Measurements from ENCODE around the gene STH. TPM values are rescaled to one million over a fixed set of nuclear protein-coding genes. Genes with fewer than 3 reads are reported as not detected.

STH gene
- total RNA-seq, 2 experiments from 2014 or later: not detected

DNA sequence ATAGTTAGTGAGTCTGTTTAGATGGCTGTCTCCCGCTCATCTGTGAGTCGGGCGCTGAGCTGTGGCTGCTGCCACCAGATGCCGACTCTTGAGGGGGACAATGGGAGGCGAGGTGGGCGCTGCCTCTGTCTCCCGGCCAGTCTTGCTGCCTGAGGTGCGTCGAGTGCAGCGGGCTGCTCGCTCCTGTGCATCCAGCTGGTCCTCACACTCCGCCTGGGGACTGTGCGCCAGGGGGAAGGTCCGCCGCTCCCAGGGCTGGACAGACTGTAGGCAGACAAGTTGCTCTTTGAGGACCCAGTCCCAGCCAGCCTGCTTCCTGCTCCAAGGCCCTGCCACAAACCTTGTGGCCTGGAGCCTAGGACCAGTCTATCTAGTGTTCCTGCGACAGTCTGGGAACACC lies 32.4 kb downstream of the STH start:
- Mint-ChIP-seq H3K27me3 (no peaks in the 10 kb centered on the region), H3K4me1 (peaks cover 13% of the 10 kb centered on the region), H3K36me3 (ENCODE audit: low read depth) (peaks cover 51% of the 10 kb centered on the region), H3K4me3 (no peak overlapping the region), H3K9me3 (ENCODE audit: low read depth) (no peaks in the 10 kb centered on the region), H3K27ac (no peak overlapping the region)
- intact Hi-C loops (cut with DNase I, micrococcal nuclease): no loop called here
- DNase-seq: no peak
- ChIA-PET POLR2A (interaction anchor here (0.7 kb wide), 2 partner anchors 396 to 795 kb away, joined by 5 to 6 read pairs; no protein-coding TSS in a partner anchor), CTCF (interaction anchor here (0.6 to 1.0 kb wide), 2 partner anchors 13 to 184 kb away, joined by 3 to 7 read pairs; no protein-coding TSS in a partner anchor)
- no peak for ATAC-seq

GRCh38 chr17:46031920-46032319 lies 32.9 kb downstream of the STH start:
- no peak overlapping the region for H3K4me3 Mint-ChIP-seq
- CTCF ChIA-PET: interaction anchor here (2.4 kb wide), 1 partner anchor 181 kb away, joined by 10 read pairs; no protein-coding TSS in a partner anchor
- peaks cover 52% of the 10 kb centered on the region for H3K36me3 Mint-ChIP-seq (ENCODE audit: low read depth)
- intact Hi-C loops (cut with DNase I, micrococcal nuclease): no loop called here
- H3K4me1 Mint-ChIP-seq: peaks cover 13% of the 10 kb centered on the region
- POLR2A ChIA-PET: interaction anchor here (0.7 kb wide), 1 partner anchor 397 kb away, joined by 6 read pairs; no protein-coding TSS in a partner anchor
- ATAC-seq (no peak), DNase-seq (no peak)
- no peaks in the 10 kb centered on the region for H3K27me3 Mint-ChIP-seq
- H3K9me3 Mint-ChIP-seq (ENCODE audit: low read depth): no peaks in the 10 kb centered on the region
- no peak overlapping the region for H3K27ac Mint-ChIP-seq

GRCh38 chr17:46032909-46033308 lies 33.9 kb downstream of the STH start:
- CTCF ChIA-PET: interaction anchor here (0.6 to 2.5 kb wide), 6 partner anchors 10 to 180 kb away, joined by 3 to 16 read pairs (median 4); no protein-coding TSS in a partner anchor
- no peaks in the 10 kb centered on the region for H3K9me3 Mint-ChIP-seq (ENCODE audit: low read depth)
- no peak overlapping the region for H3K4me3 Mint-ChIP-seq
- intact Hi-C loops (cut with DNase I, micrococcal nuclease): no loop called here
- H3K36me3 Mint-ChIP-seq (ENCODE audit: low read depth): peaks cover 57% of the 10 kb centered on the region
- ATAC-seq (no peak), DNase-seq (no peak)
- no peaks in the 10 kb centered on the region for H3K27me3 Mint-ChIP-seq
- no peak overlapping the region for H3K27ac Mint-ChIP-seq
- H3K4me1 Mint-ChIP-seq: peaks cover 13% of the 10 kb centered on the region
- POLR2A ChIA-PET: no interaction called here

- no peaks in the 10 kb centered on the region for H3K9me3 Mint-ChIP-seq (ENCODE audit: low read depth)
- no peaks in the 10 kb centered on the region for H3K27me3 Mint-ChIP-seq
- H3K27ac Mint-ChIP-seq: no peak overlapping the region
- peaks cover 13% of the 10 kb centered on the region for H3K4me1 Mint-ChIP-seq
- ChIA-PET POLR2A (no interaction called here), CTCF (interaction anchor here (1.0 to 2.5 kb wide), 5 partner anchors 10 to 179 kb away, joined by 3 to 16 read pairs (median 5); no protein-coding TSS in a partner anchor)
- no peak overlapping the region for H3K4me3 Mint-ChIP-seq
- H3K36me3 Mint-ChIP-seq (ENCODE audit: low read depth): peaks cover 62% of the 10 kb centered on the region
- intact Hi-C loops (cut with DNase I, micrococcal nuclease): no loop called here
- ATAC-seq (no peak), DNase-seq (no peak)
Observed at GRCh38 chr17:46033392-46033791, 34.3 kb downstream of the STH start.

DNA sequence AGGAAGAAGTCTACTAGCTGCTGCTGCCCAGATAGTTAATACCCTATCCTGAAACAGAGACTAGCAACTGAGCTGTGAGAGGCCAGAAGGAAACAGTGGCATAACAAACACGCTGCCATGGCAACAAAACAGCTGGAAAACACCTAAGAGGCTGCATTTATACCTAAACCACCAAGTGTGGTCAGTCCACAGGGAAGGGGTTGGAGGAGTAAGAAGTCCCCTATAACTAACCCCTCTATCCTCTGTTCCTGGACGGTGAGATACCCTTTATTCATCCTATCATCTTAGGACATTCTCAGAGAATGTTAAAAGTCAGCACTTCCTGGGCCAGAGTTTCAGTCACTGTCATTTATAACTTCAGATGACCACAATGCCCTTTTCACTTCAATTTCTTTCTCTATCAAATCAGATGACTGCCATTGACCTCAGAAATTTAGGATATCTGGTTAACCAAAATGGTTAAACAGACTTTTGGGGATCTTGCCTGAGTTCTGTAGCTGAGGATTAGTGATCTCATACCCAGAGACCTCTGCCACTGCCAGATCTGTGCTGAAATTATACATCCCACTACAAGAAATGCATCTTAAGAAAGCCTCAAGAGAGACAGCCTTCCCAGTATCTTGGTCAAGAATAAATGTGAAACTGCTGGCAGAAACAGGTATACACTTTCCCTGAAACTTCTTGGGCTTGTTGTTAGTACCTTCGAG lies 36.2 kb downstream of the STH start:
- peak; percentile 31 for DNase-seq
- Mint-ChIP-seq H3K4me1 (peaks cover 9% of the 10 kb centered on the region), H3K9me3 (ENCODE audit: low read depth) (no peaks in the 10 kb centered on the region), H3K27ac (peak overlapping the region; percentile 29), H3K4me3 (no peak overlapping the region), H3K27me3 (no peaks in the 10 kb centered on the region), H3K36me3 (ENCODE audit: low read depth) (peaks cover 61% of the 10 kb centered on the region)
- intact Hi-C loops (cut with DNase I, micrococcal nuclease): no loop called here
- ATAC-seq: peak; percentile 36
- CTCF ChIA-PET: interaction anchor here (0.6 to 2.5 kb wide), 4 partner anchors 7 to 28 kb away, joined by 3 to 16 read pairs (median 7); no protein-coding TSS in a partner anchor
- POLR2A ChIA-PET: interaction anchor here (0.8 kb wide), 1 partner anchor 16 kb away, joined by 6 read pairs; no protein-coding TSS in a partner anchor

- POLR2A ChIA-PET: no interaction called here
- CTCF ChIA-PET: interaction anchor here (0.6 to 1.1 kb wide), 3 partner anchors 8 to 151 kb away, joined by 3 to 10 read pairs (median 4); no protein-coding TSS in a partner anchor
- ATAC-seq: no peak
- Mint-ChIP-seq H3K4me3 (no peak overlapping the region), H3K36me3 (ENCODE audit: low read depth) (peaks cover 59% of the 10 kb centered on the region), H3K4me1 (peaks cover 9% of the 10 kb centered on the region), H3K27me3 (no peaks in the 10 kb centered on the region), H3K9me3 (ENCODE audit: low read depth) (no peaks in the 10 kb centered on the region), H3K27ac (no peak overlapping the region)
- intact Hi-C loops (cut with DNase I, micrococcal nuclease): no loop called here
- no peak for DNase-seq
Observed at GRCh38 chr17:46036491-46036890, 37.4 kb downstream of the STH start.

DNA sequence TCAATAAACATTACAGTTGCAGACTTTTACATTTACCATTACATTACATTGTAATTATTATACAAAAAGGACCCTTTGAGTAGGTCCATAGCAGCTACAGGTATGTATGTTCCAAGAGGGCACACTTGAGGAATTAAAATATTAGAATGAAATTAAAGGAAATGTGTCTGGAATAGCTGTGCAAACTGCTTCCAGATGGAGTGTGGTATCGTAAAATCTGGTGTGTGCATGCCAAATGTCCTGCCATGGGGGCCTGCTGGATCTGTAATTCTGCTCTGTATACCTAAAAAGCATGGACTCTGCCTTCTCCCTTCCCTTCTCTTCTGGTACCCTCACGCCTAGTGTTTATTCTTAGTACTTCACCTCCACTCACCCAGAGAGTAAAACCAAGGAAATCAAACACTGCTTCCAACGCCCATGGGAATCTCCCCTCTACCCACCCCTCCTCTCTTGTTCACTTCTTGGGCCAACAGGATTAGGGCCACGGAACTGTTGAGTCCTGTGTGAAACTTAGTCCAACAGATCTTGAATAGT lies 38.7 kb downstream of the STH start:
- Mint-ChIP-seq H3K27me3 (no peaks in the 10 kb centered on the region), H3K27ac (peak overlapping the region; percentile 5), H3K36me3 (ENCODE audit: low read depth) (peaks cover 56% of the 10 kb centered on the region), H3K4me1 (peaks cover 9% of the 10 kb centered on the region), H3K4me3 (no peak overlapping the region), H3K9me3 (ENCODE audit: low read depth) (no peaks in the 10 kb centered on the region)
- no peak for ATAC-seq
- CTCF ChIA-PET: interaction anchor here (1.0 to 3.0 kb wide), 2 partner anchors 20 to 175 kb away, joined by 3 to 16 read pairs; no protein-coding TSS in a partner anchor
- POLR2A ChIA-PET: no interaction called here
- intact Hi-C loops (cut with DNase I, micrococcal nuclease): no loop called here
- no peak for DNase-seq

DNA sequence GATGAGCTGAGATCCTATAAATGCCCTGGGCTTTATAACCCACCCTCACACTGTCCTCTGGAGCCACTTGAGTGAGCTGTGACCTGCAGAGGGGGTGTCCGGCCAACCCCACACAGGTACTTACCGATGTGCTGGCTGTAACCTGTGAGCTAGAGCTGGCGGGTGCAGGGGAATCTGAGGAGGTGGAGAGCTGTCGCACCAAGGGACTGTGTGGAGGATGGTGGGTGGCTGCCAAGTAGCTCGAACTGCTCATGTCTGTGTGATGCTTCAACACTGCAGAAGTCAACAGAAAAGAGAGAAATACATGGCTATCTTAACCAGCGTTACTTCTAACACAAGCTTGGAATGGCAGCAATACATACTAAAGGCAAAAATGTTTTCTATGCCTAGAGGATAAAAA lies 39.4 kb downstream of the STH start:
- CTCF ChIA-PET: interaction anchor here (1.0 to 3.0 kb wide), 2 partner anchors 20 to 175 kb away, joined by 3 to 16 read pairs; no protein-coding TSS in a partner anchor
- H3K27ac Mint-ChIP-seq: peak overlapping the region; percentile 5

GRCh38 chr17:46038937-46039336 lies 39.9 kb downstream of the STH start:
- Mint-ChIP-seq H3K9me3 (ENCODE audit: low read depth) (no peaks in the 10 kb centered on the region), H3K4me1 (peaks cover 9% of the 10 kb centered on the region), H3K27me3 (no peaks in the 10 kb centered on the region), H3K27ac (no peak overlapping the region), H3K4me3 (no peak overlapping the region), H3K36me3 (ENCODE audit: low read depth) (peaks cover 64% of the 10 kb centered on the region)
- POLR2A ChIA-PET: interaction anchor here (0.8 kb wide), 1 partner anchor 154 kb away, joined by 3 read pairs; the partner anchor contains the start of gene KANSL1
- CTCF ChIA-PET: interaction anchor here (1.0 to 3.0 kb wide), 3 partner anchors 14 to 174 kb away, joined by 3 to 16 read pairs (median 4); no protein-coding TSS in a partner anchor
- ATAC-seq (no peak), DNase-seq (no peak)
- intact Hi-C loops (cut with DNase I, micrococcal nuclease): no loop called here

More for the DNA sequence above, 39.4 kb downstream of the STH start:
- no peak for DNase-seq
- Mint-ChIP-seq H3K36me3 (ENCODE audit: low read depth) (peaks cover 59% of the 10 kb centered on the region), H3K4me1 (peaks cover 9% of the 10 kb centered on the region), H3K4me3 (no peak overlapping the region), H3K27me3 (no peaks in the 10 kb centered on the region), H3K9me3 (ENCODE audit: low read depth) (no peaks in the 10 kb centered on the region)
- ATAC-seq: no peak
- POLR2A ChIA-PET: interaction anchor here (0.8 kb wide), 1 partner anchor 155 kb away, joined by 3 read pairs; the partner anchor contains the start of gene KANSL1
- intact Hi-C loops (cut with DNase I, micrococcal nuclease): no loop called here

DNA sequence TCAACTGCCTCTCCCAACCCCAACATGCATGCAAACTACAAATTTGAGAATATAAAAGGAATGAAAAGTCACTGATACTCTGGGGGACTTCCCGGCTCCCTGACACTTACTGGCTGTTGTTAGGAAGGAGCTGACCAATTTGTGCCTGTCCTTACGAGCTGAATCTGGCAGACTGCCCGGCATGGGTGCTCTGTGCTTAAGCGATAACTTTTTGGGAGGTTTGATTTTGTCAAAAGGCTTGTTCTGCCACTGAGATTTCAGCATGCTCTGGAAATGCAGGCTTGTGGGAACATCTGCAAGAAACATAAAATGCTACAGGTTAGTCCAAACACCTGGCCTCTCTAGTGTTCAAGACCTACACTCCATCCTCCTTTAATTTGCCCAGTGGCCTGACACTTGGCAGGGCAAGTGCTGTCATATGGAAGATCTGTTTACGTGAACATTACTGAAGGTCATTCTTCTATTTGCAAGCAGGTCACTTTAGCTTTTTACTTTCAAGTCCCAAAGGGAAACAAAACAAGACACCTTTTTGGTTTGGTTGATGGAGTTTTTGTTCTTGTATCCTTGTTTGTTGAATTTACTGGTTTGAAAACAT lies 40.6 kb downstream of the STH start:
- Mint-ChIP-seq H3K4me3 (no peak overlapping the region), H3K4me1 (peaks cover 14% of the 10 kb centered on the region), H3K9me3 (ENCODE audit: low read depth) (no peaks in the 10 kb centered on the region), H3K36me3 (ENCODE audit: low read depth) (peaks cover 62% of the 10 kb centered on the region), H3K27ac (no peak overlapping the region), H3K27me3 (no peaks in the 10 kb centered on the region)
- CTCF ChIA-PET: interaction anchor here (0.5 to 3.0 kb wide), 4 partner anchors 13 to 173 kb away, joined by 3 to 16 read pairs (median 5); no protein-coding TSS in a partner anchor
- DNase-seq (no peak), ATAC-seq (no peak)
- intact Hi-C loops (cut with DNase I, micrococcal nuclease): no loop called here
- POLR2A ChIA-PET: interaction anchor here (0.7 to 0.8 kb wide), 2 partner anchors 147 to 153 kb away, joined by 3 read pairs; partner anchors contain the start of gene KANSL1

DNA sequence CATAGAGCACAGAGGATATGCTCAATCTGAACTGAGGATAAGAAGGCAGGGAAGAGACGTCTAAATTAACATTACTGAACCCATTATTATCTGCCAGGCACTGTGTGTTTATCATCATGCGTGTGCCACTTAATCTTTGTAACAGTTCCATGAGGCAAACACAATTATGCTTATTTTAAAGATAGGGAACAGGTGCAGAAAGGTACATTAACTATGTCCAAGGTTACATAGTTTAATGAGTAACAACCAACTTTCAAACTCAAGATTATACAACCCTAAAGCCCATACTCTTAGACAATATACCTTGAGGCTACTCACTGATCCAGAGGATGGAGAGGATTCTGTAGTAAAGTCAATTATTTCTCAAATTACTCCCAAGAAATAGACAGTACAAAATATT lies 43.2 kb downstream of the STH start:
- ATAC-seq: no peak
- ChIA-PET CTCF (interaction anchor here (0.8 to 1.3 kb wide), 3 partner anchors 8 to 41 kb away, joined by 3 read pairs; no protein-coding TSS in a partner anchor), POLR2A (no interaction called here)
- H3K36me3 Mint-ChIP-seq (ENCODE audit: low read depth): peaks cover 58% of the 10 kb centered on the region
- intact Hi-C loops (cut with DNase I, micrococcal nuclease): no loop called here
- no peak for DNase-seq
- no peaks in the 10 kb centered on the region for H3K27me3 Mint-ChIP-seq
- no peak overlapping the region for H3K4me3 Mint-ChIP-seq
- H3K9me3 Mint-ChIP-seq (ENCODE audit: low read depth): no peaks in the 10 kb centered on the region
- no peak overlapping the region for H3K27ac Mint-ChIP-seq
- peaks cover 17% of the 10 kb centered on the region for H3K4me1 Mint-ChIP-seq
